ENCODE data around the gene AZGP1.
"Not testable (repeated sequence)": the region's sequence is repeated elsewhere in the genome, so short reads cannot be mapped to it uniquely, and the experiment has no call there.

Gene AZGP1

DNA sequence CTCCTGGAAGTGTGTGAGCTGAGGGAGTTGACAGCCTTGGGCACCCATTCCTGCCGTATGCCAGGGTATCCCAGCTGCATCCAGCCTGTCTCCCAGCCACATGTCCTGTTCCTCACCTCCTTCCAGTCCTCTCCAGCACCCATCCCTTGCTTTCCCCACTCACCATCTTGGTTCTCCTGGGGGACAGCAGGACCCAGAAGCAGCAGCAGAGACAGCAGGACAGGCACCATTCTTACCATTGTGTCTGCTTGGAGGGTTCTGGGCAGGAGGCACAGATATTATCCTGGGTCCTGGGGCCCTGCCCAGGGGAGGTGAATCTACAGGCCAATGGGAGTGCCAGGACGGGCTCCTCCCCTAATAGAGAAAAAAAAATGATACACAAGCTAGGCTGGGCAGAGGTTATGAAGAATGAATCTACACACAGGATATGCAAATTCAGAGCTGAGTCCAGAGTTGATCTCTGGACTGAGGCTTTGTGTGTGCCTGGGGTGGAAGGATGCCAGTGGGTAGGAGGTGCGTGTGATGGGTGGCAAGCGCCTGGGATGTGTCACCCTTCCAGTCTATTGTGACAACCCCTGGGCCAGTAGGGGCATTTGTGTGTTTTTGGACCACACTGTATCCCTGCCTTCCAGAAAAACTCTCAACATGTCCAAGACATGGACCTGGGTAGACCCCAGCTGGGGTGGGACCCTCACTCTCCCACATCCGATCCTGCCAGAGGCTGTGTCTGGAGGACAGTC, at the start of gene AZGP1:
Gene AZGP1, minus strand, starts transcription at position 250 of the 740 bp plus-strand sequence. Its CDS starts 11 bp downstream, at position 239.
- no peak for DNase-seq

GRCh38 chr7:100024020-100024619, 48.3 kb upstream of the AZGP1 start:
- no peak for DNase-seq

GRCh38 chr7:100023526-100023925, 47.7 kb upstream of the AZGP1 start:
- no peak for DNase-seq

DNA sequence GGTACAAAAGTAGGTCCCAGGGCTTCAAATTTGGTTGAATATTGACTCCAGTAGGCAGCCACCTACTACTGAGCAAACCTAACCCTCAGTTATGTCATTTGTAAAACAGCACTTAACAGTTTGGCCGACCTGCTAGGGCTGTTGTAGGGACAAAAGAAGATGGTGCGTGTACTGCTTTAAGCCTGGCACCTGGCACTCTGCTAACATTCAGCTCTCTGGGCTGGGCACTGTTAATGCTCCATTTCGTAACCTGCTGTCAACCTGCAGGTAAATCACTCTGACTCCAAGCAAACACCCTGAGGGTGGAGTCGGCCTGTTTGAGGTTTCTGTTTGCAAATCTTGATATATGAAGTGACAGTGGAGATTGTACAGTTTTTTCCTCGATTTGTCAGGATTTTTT, 46.8 kb upstream of the AZGP1 start:
- DNase-seq = no peak

- DNase-seq = no peak
Measured at GRCh38 chr7:100021297-100021696, 45.5 kb upstream of the AZGP1 start.

DNA sequence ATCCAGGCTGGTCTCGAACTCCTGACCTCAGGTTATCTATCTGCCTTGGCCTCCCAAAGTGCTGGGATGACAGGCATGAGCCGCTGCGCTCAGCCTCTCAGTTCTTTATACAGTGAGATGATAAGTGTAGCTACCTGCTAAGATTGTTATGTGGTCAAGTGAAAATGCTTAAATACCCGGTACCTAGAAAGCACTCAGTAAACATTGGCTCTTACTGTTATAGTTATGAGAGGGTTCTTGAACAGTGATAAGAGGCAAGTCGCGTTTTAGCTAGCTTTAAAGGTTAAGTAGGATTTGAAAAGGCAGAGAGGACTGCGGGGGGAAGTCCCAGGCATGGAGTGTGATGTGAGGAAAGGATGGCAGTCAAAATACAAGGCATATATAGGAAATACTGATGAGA, 44.1 kb upstream of the AZGP1 start:
- DNase-seq = peak; percentile 49

- DNase-seq = no peak
Measured at GRCh38 chr7:100017875-100018274, 42.0 kb upstream of the AZGP1 start.

- DNase-seq = no peak
Measured at GRCh38 chr7:100017300-100017699, 41.5 kb upstream of the AZGP1 start.

- no peak for DNase-seq
Measured at GRCh38 chr7:100016215-100016901, 40.5 kb upstream of the AZGP1 start.

- DNase-seq = peak; percentile 99
Measured at GRCh38 chr7:100015232-100016214, 39.7 kb upstream of the AZGP1 start, which contains the start of gene ZKSCAN1. ZKSCAN1 (plus strand) TSS chr7:100015596; CDS start chr7:100023507, 7,911 bp downstream.

GRCh38 chr7:100013328-100013676, 37.5 kb upstream of the AZGP1 start:
- DNase-seq = no peak

- DNase-seq = not testable (repeated sequence)
Measured at GRCh38 chr7:100012385-100013327, 36.8 kb upstream of the AZGP1 start.

GRCh38 chr7:100011516-100011915, 35.7 kb upstream of the AZGP1 start:
- no peak for DNase-seq

DNA sequence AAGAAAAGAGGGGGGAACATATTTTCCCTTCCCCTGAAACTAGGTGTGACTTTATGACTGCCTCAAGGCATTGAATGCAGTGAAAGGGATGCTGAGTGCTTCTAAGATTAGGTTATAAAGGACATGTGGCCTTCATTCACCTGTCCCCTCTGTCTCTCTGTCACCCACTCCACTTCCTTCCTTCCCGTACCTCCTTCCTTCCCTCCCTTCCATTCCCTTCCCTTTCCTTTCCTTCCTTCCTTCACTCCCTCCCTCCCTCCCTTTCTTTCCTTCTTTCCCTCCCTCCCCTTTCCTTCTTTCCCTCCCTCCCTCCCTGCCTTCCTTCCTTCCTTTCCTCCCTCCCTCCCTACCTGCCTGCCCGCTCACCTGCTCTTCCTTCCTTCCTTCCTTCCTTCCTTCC, 35.1 kb upstream of the AZGP1 start:
- DNase-seq = no peak

DNA sequence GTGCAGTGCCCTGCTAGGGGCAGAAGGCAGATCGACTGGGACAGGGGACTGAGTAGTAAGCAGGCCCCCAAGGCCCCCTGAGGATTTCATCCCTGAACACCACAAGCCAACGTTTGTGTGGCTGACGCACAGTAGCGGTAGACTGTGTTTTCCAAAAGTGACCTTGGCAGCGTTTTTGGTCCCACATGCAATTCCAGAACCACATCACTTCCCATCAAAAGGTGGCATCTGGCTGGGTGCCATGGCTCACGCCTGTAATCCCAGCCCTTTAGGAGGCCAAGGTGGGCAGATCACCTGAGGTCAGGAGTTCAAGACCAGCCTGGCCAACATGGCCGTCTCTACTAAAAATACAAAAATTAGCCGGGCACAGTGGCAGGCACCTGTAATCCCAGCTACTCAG, 34.1 kb upstream of the AZGP1 start:
- DNase-seq = not testable (repeated sequence)

GRCh38 chr7:100008525-100008924, 32.7 kb upstream of the AZGP1 start:
- no peak for DNase-seq

DNA sequence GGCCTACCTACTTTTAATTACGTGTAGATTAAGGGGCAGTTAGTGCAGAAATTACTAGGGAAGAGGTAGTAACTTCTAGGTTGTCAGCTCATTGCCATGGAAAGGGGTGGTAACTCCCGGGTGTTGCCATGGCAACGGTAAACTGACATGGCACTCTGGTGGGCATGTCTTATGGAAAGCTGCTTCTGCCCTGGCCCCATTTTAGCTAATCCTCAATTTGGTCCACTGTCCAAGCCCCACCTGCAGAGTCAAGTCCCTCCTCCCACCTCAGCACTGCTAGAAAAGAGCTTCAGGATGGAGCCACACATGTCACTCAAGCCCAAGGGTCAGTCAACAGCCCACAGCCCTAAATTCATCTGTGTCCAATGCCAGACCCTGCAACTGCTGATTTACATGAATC, 32.1 kb upstream of the AZGP1 start:
- no peak for DNase-seq

- DNase-seq = no peak
Measured at GRCh38 chr7:100003711-100004661, 28.2 kb upstream of the AZGP1 start.

DNA sequence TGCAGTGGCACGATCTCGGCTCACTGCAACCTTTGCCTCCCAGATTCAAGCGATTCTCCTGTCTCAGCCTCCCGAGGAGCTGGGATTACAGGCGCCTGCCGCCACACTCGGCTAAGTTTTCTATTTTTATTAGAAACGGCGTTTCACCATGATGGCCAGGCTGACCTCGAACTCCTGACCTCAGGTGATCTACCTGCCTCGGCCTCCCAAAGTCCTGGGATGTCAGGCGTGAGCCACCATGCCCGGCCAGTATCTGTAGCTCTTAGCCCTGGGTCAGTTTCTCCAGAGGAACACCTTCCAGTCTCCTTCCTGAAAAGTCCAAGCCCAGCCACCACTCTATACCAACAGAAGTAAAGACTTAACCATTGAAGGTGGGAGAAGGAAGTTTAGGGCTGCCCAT, 24.4 kb upstream of the AZGP1 start:
- DNase-seq = no peak

DNA sequence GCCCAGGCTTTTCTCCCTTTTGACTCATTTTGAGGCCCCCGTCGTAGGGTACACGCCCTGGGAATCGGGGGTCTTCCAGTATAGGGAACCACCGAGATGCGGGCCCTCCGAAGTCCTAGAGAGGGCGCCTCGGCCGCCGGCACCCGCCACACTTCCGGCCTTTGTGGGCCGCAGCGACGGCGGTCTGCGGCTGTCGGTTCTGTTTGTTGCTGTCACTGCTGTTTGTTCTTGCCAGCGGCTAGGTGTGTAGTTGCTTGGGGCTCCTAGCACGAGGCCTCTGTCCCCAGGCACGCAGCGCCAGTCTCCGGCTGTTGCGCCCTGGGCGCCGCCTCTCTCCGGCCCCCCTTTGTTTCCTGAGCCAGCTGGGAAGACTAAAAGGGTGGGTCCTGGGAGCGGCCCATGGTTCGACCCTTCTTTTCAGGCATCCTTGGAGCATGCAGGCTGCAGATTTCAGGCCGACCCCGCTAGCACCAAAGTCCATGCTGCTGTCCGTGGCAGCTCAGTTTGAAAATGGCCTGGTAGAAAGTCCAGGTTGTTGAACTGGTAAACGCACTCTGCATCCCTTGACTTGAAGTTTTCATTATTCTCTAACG, 21.8 kb upstream of the AZGP1 start:
- peak; percentile 78 for DNase-seq
